ENCODE data around the gene CYP2S1. TPM values are rescaled to one million over a fixed set of nuclear protein-coding genes. Genes with fewer than 3 reads are reported as not detected.
"Not testable (repeated sequence)": the region's sequence is repeated elsewhere in the genome, so short reads cannot be mapped to it uniquely, and the experiment has no call there.

Gene CYP2S1
- total RNA-seq, 1 donor = 0.45 TPM

- no peak for DNase-seq (ENCODE audit: low read depth)
- no peak overlapping the region for H3K4me3 ChIP-seq (ENCODE audit: low read depth, low read length)
- TF ChIP-seq CTCF (IDR thresholded peaks at IDR 0.05; ENCODE audit: insufficient read depth, low read length) = no peak
These were observed 31.1 kb upstream of the CYP2S1 start for GRCh38 chr19:41161903-41162302.

GRCh38 chr19:41166944-41167804, 25.8 kb upstream of the CYP2S1 start:
- no peak overlapping the region for H3K4me3 ChIP-seq (ENCODE audit: low read depth, low read length)
- TF ChIP-seq CTCF (IDR thresholded peaks at IDR 0.05; ENCODE audit: insufficient read depth, low read length) = no peak
- no peak for DNase-seq (ENCODE audit: low read depth)

GRCh38 chr19:41172297-41173164, 20.5 kb upstream of the CYP2S1 start:
- TF ChIP-seq CTCF (IDR thresholded peaks at IDR 0.05; ENCODE audit: insufficient read depth, low read length) = no peak
- no peak overlapping the region for H3K4me3 ChIP-seq (ENCODE audit: low read depth, low read length)
- DNase-seq (ENCODE audit: low read depth) = no peak

GRCh38 chr19:41174297-41174928, 18.6 kb upstream of the CYP2S1 start:
- no peak for DNase-seq (ENCODE audit: low read depth)
- H3K4me3 ChIP-seq (ENCODE audit: low read depth, low read length) = no peak overlapping the region
- no peak for TF ChIP-seq CTCF (IDR thresholded peaks at IDR 0.05; ENCODE audit: insufficient read depth, low read length)

- peak; percentile 89 for DNase-seq (ENCODE audit: low read depth)
- TF ChIP-seq CTCF (IDR thresholded peaks at IDR 0.05; ENCODE audit: insufficient read depth, low read length) = no peak
- no peak overlapping the region for H3K4me3 ChIP-seq (ENCODE audit: low read depth, low read length)
These were observed 16.9 kb upstream of the CYP2S1 start for GRCh38 chr19:41175801-41176777.

GRCh38 chr19:41180173-41180572, 12.8 kb upstream of the CYP2S1 start:
- H3K4me3 ChIP-seq (ENCODE audit: low read depth, low read length); DNase-seq (ENCODE audit: low read depth): not testable (repeated sequence)

Measured in fibroblast of the aortic adventitia (primary cell).